HEK293T (cell line): ENCODE measurements around the gene TTLL7.

Experiments used
- L3MBTL2 ChIP-seq: fragments of 450-650 bp; conservative IDR thresholded peaks from 2 replicates; pipeline ENCODE4 v1.6.1; 2016; ENCODE audit warnings: mild to moderate bottlenecking
- TARDBP ChIP-seq: fragments of 450-650 bp; IDR thresholded peaks from 2 replicates; pipeline ENCODE4 v1.6.1; 2016

GRCh38 chr1:83967336-83967735 lies 31.6 kb downstream of the TTLL7 start:
- TF ChIP-seq L3MBTL2 (no peak), TARDBP (no peak)
